CMK (cell line): ENCODE measurements around the gene RANBP9.

Experiments
- DNase-seq: peaks from one replicate; pipeline ENCODE4 v3.0.0-alpha.2; 2010; ENCODE audit warnings: low read depth

RANBP9 gene

DNA sequence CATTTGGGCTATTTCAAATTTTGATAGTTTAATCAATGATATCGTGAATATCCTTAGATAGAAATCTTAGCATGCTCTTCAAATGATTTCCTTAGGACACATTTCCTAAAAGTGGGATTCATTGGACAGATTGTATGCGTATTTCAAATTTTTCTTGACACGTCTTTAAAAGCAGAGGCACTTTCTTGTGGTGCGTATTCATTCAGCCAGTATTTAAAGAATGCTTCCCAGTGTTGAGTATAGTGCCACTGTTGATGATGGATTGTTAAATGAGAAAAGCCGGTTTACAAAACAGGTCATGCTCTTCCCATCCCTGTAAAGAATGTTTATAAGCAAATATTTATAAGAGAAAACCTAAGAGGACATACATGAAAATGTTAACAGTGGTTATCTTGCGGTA lies 111.6 kb downstream of the RANBP9 start:
- no peak for DNase-seq

GRCh38 chr6:13597073-13597472 lies 114.6 kb downstream of the RANBP9 start:
- DNase-seq: no peak

DNA sequence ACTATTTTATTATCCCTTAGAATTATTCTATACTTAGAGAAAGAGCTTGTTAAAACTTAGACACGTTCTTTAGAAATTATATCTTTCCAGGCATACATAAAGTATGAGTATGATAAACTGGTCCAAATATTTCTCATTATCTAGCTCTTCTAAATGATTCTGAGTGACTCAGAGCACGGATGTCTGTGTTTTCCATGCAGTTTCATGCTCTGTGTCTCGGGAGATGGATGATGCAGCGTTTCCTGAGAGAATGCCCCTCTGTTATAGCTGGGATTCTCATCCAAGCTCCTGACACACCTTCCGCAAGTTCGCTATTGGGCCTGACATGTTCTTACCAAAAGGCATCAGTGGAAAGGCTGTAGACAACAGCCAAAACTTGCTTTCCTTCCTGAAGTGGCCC lies 117.9 kb downstream of the RANBP9 start:
- DNase-seq: no peak

- DNase-seq: no peak
Observed at GRCh38 chr6:13593103-13593502, 118.5 kb downstream of the RANBP9 start.

GRCh38 chr6:13591205-13591921 lies 120.3 kb downstream of the RANBP9 start:
- DNase-seq: no peak

GRCh38 chr6:13590574-13591153 lies 121.0 kb downstream of the RANBP9 start:
- DNase-seq: no peak

- DNase-seq: no peak
Observed at GRCh38 chr6:13589801-13590200, 121.8 kb downstream of the RANBP9 start.

GRCh38 chr6:13586603-13587542 lies 124.8 kb downstream of the RANBP9 start:
- no peak for DNase-seq

DNA sequence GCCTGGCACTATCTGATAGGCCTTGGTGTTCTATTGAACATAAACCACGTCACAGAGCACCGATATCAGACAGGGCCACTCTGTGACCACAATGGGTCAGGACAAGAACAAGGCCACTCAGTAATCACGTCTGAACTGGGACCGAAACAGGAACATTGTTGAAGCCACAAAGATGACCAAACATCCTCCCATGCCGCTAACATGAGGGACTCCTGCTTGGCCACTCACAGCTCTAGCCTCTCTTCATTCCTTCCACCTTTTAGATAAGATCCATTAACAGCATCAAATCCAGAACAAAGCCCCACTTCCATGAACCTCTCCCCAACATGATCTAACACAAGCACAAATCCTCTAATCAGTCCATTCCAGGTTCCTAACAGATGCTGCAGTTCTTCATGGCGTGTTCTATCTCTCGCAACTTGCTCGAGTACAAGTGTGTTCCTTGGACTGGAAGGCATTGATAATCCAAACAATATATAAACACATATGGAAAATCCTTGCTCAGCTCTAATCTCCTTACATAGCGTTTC lies 129.9 kb downstream of the RANBP9 start:
- DNase-seq: peak; percentile 27

DNA sequence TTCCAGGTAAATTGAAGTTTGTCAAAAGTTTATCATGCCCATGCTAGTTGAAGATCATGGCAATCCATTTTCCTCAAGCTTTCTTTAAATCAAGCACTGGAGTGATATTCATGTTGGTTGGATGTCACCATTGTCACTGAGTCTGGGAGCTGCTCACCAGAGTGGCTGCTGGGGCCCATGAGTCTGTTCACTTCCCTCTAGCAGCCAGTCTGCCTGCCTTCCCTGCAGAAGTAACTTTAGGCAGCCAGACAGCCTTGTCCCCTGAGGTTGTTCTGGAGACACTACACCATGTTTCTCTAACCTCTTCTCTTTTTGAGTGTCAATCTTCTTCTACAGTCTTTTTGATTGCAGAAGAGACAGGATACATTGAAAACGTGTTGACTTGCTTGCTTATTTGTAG lies 131.7 kb downstream of the RANBP9 start:
- no peak for DNase-seq

DNA sequence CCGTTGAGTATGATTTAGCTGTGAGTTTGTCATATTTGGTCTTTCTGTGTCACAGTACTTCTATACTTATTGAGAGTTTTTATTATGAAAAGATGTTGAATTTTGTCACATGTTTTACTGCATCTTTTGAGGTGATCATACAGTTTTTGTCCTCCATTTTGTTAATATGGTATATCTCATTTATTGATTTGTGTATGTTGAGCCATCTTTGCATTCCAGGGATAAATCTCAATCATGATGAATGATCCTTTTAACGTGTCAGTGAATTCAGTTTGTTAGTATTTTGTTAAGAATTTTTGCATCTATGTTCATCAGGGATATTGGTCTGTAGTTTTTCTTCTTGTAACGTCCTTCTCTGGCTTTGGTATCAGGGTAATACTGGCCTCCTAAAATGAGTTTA lies 133.7 kb downstream of the RANBP9 start:
- no peak for DNase-seq

GRCh38 chr6:13576017-13576416 lies 135.6 kb downstream of the RANBP9 start:
- DNase-seq: no peak

GRCh38 chr6:13575377-13575775 lies 136.3 kb downstream of the RANBP9 start:
- DNase-seq: no peak

DNA sequence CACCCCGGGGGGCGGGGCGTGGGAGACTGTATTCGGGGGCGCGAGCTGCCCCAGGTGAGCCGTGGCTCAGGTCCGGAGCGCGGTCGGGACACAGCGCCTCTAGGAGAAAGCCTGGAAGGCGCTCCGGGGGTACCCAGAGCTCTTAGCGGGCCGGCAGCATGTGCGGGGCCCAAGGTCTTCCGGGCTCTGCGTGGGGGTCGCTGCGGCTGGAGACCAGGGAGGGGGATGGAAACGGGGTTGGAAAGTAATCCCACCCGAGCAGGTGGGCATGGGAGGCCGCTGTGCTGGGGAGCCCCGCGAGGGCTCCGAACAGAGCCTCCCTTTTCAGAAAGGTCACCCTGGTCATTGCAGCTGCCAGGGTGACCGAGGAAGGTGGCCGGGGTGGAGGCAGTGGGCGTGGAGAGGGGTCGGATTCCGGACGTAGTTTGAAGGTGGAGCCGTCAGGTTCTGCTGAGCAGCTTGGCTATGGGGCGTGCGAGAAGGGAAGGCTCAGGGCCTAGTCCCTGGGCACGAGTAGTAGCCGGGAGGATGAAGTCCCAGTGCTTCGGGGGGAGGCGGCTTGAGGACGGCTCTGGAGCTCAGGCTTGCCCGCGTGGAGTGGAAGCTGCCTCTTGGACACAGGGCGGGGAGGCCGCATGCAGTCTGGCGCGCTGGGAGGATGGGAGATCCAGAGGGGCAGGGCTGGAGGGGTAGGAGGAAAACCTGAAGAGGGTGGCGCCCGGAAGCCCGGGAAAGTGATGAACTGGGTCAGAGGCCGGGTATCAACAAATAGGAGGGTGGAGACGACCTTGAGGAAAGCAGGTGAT lies 136.9 kb downstream of the RANBP9 start, which contains the start of gene SIRT5:
TSS of gene SIRT5 (plus strand) at position 31 of the 806 bp plus-strand sequence. CDS start 9,510 bp downstream, outside the sequence.
- peak; percentile 71 for DNase-seq

- peak; percentile 94 for DNase-seq
Observed at GRCh38 chr6:13574149-13574570, 137.5 kb downstream of the RANBP9 start.

GRCh38 chr6:13573669-13574110 lies 137.9 kb downstream of the RANBP9 start:
- peak; percentile 8 for DNase-seq

DNA sequence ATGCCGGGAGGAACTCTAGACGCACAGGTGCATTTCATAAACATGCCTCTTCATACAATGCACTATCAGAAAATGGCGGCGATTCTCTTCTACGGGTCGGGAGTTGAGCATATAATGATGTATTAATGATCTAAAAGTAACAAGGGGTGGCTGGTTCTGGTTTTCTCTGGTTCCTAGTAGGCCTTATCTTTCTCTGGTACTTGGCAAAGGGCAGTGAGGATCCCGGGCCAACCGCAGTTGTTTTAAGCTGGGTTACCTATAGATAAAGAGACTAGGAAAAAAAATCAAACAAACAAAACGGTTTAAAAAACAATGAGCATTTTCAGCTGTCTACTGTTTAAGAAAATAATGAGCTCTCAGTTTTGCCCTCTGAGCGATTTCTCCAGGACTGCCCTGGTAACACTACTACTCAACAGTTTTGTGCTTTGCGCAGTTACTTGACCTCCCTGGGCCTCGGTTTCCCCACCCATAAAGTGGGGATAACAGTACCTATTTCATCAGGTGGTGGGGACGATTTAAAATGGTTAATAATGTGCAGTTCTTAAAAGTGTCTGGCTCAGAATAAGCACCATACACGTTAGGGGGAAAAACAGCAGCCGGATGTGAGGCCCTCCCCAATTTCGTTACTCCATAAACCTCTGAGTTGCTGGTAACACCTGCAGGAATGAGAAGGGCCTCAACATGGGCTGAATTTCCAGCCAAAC lies 138.5 kb downstream of the RANBP9 start:
- no peak for DNase-seq

- DNase-seq: no peak
Observed at GRCh38 chr6:13572240-13572639, 139.4 kb downstream of the RANBP9 start.
